ENCODE measurements around the gene UPK1A. TPM values are rescaled to one million over a fixed set of nuclear protein-coding genes. Genes with fewer than 3 reads are reported as not detected.

UPK1A gene
- total and polyA plus RNA-seq, 10 of the 15 experiments (the other 5 are each of a cell fraction or from before 2014, with no cell fraction given): 0.15 to 1.9 (median 0.26) TPM; not detected in 7

GRCh38 chr19:35648017-35648961 is 18.0 kb upstream of the UPK1A start, which contains the start of gene COX6B1:
Gene COX6B1, plus strand, starts transcription at chr19:35648323. Its CDS starts 2,921 bp downstream, at chr19:35651244.
- ATAC-seq (peak; percentile 77), DNase-seq (ENCODE audit: low read depth, low spot score) (peak; percentile 96), FAIRE-seq (peak; percentile 91)
- ChIA-PET SMC1A (ENCODE audit: uncharacterized antibody, unreplicated experiment) (interaction anchor here (0.7 to 1.5 kb wide), 6 partner anchors 13 to 100 kb away, joined by 3 to 7 read pairs (median 4); no protein-coding TSS in a partner anchor), RAD21 (ENCODE audit: unreplicated experiment) (interaction anchor here (0.9 to 1.4 kb wide), 12 partner anchors 25 to 270 kb away, joined by 3 to 9 read pairs (median 3); partner anchors contain the start of genes HAUS5, PSENEN and U2AF1L4), POLR2A (interaction anchor here (0.6 to 2.3 kb wide), 19 partner anchors 9 to 264 kb away, joined by 3 to 14 read pairs (median 4); partner anchors contain the start of genes HAUS5 and LIN37), CTCF (interaction anchor here (0.6 to 1.4 kb wide), 6 partner anchors 38 to 138 kb away, joined by 3 to 9 read pairs (median 5); partner anchors contain the start of gene LIN37)
- Histone ChIP-seq H3K9ac (ENCODE audit: control insufficient read depth, insufficient read depth, low read length) (peak within 1 kb of the TSS; percentile 94), H2AFZ (ENCODE audit: control insufficient read depth, low read depth, low read length) (peak within 1 kb of the TSS; percentile 68), H3K9me3 (replicated peaks; ENCODE audit: control insufficient read depth, insufficient read depth, low read length) (no peaks in the 10 kb centered on the region), H3K27me3 (replicated peaks in 1 of 2; ENCODE audit: control insufficient read depth in 2 of 2, insufficient read depth in 2 of 2, low read length in 1 of 2) (no peaks in the 10 kb centered on the region), H3K4me3 (peak within 1 kb of the TSS; percentile 99), H3K79me2 (ENCODE audit: control insufficient read depth, insufficient read depth, low read length) (peaks cover 26% of the 10 kb centered on the region), H3K4me1 (ENCODE audit: control insufficient read depth, insufficient read depth, low read length) (peaks cover 11% of the 10 kb centered on the region), H3K36me3 (ENCODE audit: control insufficient read depth in 2 of 2, insufficient read depth in 2 of 2, low read length in 1 of 2) (peaks cover 0 to 4% of the 10 kb centered on the region in 2 experiments; a peak in 3 of 4 replicates), H3K27ac (ENCODE audit: control insufficient read depth, insufficient read depth) (peak within 1 kb of the TSS; percentile 85), H4K20me1 (ENCODE audit: control insufficient read depth, insufficient read depth) (no peaks in the 10 kb centered on the region; the same call in 1 of the 2 replicates), H3K4me2 (ENCODE audit: control insufficient read depth, insufficient read depth) (peak within 1 kb of the TSS; percentile 93)
- intact Hi-C loops (cut with micrococcal nuclease; ENCODE audit: unreplicated experiment) (no loop called here), in situ Hi-C loops (cut with MboI) (no loop called here)
- TSS peak; percentile 91 for BruUV-seq (replicated peaks)
- 1% methylated on average over 46 of the region's 46 CpGs for WGBS (ENCODE audit: insufficient coverage, insufficient replicate concordance, low lambda C conversion rate, missing lambda C conversion rate)
- TF ChIP-seq E2F8 (IDR thresholded peaks at IDR 0.05; ENCODE audit: low read depth, partially characterized antibody): no peak
- no peak for TF ChIP-seq CBFB (IDR thresholded peaks at IDR 0.05; ENCODE audit: low read depth)
- TF ChIP-seq KDM1A (IDR thresholded peaks at IDR 0.05; ENCODE audit: borderline replicate concordance): no peak
- TF ChIP-seq ZBTB4 (CRISPR knock-in tag; IDR thresholded peaks at IDR 0.05): no peak
- no peak for TF ChIP-seq SRF (IDR thresholded peaks at IDR 0.05; ENCODE audit: low read depth in 2 of 2, low read length in 2 of 2)
- TF ChIP-seq CHD2 (IDR thresholded peaks at IDR 0.05; ENCODE audit: borderline replicate concordance, low read depth, low read length): peak; percentile 87
- no peak for TF ChIP-seq SREBF1 (IDR thresholded peaks at IDR 0.05; ENCODE audit: low read length)
- TF ChIP-seq DPF2 (IDR thresholded peaks at IDR 0.05): peak; percentile 61; the same call in 1 of the 2 replicates
- no peak for TF ChIP-seq ZNF384 (IDR thresholded peaks at IDR 0.05; ENCODE audit: borderline replicate concordance, low read depth, low read length)
- 0 out of 2 replicates have a peak, but pooled peaks have one; percentile 34 for TF ChIP-seq IRF4 (IDR thresholded peaks at IDR 0.05; ENCODE audit: low read depth, low read length)
- no peak for TF ChIP-seq ZBTB33 (IDR thresholded peaks at IDR 0.05)
- no peak for TF ChIP-seq CREM (IDR thresholded peaks at IDR 0.05; ENCODE audit: low read depth)
- TF ChIP-seq BCL11A (IDR thresholded peaks at IDR 0.05; ENCODE audit: low read depth, low read length): no peak
- TF ChIP-seq ZNF207 (IDR thresholded peaks at IDR 0.05; ENCODE audit: borderline replicate concordance): no peak
- no peak for TF ChIP-seq RCOR1 (conservative IDR thresholded peaks at IDR 0.05; ENCODE audit: low read depth, low read length)
